Liver (tissue), 3 donors: Measurements from ENCODE around the gene VEGFA.

Source experiments
- FOXA1 ChIP-seq: IDR thresholded peaks from 2 replicates; pipeline ENCODE4 v1.6.1; 2016; ENCODE audit warnings: antibody characterized with exemption
- GABPA ChIP-seq, 2 donors: IDR thresholded peaks in 1 of 2; conservative IDR thresholded peaks in 1 of 2; 2 replicates each; pipeline ENCODE4 v1.6.1; 2016; ENCODE audit warnings: antibody characterized with exemption in 2 of 2, mild to moderate bottlenecking in 1 of 2, moderate library complexity in 1 of 2
- TAF1 ChIP-seq: conservative IDR thresholded peaks from 2 replicates; pipeline ENCODE4 v1.6.1; 2016; ENCODE audit warnings: antibody characterized with exemption, mild to moderate bottlenecking
- TF ChIP-seq, protein P1 (sequence below): IDR thresholded peaks from 2 replicates; pipeline ENCODE4 v1.6.1; 2016; ENCODE audit warnings: antibody characterized with exemption
- TF ChIP-seq, protein P2 (sequence below): fragments of 150-350 bp; IDR thresholded peaks from 2 replicates; pipeline ENCODE4 v1.5.1; 2017; ENCODE audit warnings: improper control_type of control experiment, low read depth, low read length; ENCODE audit not compliant: missing input control
- TF ChIP-seq, protein P3 (sequence below): IDR thresholded peaks from 2 replicates; pipeline ENCODE4 v1.6.1; 2016; ENCODE audit warnings: antibody characterized with exemption
- donor health status: healthy.
- donor health status: healthy.

DNA sequence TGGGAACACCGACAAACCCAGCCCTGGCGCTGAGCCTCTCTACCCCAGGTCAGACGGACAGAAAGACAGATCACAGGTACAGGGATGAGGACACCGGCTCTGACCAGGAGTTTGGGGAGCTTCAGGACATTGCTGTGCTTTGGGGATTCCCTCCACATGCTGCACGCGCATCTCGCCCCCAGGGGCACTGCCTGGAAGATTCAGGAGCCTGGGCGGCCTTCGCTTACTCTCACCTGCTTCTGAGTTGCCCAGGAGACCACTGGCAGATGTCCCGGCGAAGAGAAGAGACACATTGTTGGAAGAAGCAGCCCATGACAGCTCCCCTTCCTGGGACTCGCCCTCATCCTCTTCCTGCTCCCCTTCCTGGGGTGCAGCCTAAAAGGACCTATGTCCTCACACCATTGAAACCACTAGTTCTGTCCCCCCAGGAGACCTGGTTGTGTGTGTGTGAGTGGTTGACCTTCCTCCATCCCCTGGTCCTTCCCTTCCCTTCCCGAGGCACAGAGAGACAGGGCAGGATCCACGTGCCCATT, 15.3 kb downstream of the VEGFA start:
- TF ChIP-seq GABPA (IDR thresholded peaks at IDR 0.05 in 1 of 2, conservative IDR thresholded peaks at IDR 0.05 in 1 of 2) (no peak), TAF1 (no peak), FOXA1 (no peak)
- TF ChIP-seq, protein P1, sequence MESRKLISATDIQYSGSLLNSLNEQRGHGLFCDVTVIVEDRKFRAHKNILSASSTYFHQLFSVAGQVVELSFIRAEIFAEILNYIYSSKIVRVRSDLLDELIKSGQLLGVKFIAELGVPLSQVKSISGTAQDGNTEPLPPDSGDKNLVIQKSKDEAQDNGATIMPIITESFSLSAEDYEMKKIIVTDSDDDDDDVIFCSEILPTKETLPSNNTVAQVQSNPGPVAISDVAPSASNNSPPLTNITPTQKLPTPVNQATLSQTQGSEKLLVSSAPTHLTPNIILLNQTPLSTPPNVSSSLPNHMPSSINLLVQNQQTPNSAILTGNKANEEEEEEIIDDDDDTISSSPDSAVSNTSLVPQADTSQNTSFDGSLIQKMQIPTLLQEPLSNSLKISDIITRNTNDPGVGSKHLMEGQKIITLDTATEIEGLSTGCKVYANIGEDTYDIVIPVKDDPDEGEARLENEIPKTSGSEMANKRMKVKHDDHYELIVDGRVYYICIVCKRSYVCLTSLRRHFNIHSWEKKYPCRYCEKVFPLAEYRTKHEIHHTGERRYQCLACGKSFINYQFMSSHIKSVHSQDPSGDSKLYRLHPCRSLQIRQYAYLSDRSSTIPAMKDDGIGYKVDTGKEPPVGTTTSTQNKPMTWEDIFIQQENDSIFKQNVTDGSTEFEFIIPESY, result no peak
- TF ChIP-seq, protein P2, sequence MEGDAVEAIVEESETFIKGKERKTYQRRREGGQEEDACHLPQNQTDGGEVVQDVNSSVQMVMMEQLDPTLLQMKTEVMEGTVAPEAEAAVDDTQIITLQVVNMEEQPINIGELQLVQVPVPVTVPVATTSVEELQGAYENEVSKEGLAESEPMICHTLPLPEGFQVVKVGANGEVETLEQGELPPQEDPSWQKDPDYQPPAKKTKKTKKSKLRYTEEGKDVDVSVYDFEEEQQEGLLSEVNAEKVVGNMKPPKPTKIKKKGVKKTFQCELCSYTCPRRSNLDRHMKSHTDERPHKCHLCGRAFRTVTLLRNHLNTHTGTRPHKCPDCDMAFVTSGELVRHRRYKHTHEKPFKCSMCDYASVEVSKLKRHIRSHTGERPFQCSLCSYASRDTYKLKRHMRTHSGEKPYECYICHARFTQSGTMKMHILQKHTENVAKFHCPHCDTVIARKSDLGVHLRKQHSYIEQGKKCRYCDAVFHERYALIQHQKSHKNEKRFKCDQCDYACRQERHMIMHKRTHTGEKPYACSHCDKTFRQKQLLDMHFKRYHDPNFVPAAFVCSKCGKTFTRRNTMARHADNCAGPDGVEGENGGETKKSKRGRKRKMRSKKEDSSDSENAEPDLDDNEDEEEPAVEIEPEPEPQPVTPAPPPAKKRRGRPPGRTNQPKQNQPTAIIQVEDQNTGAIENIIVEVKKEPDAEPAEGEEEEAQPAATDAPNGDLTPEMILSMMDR, result no peak
- TF ChIP-seq, protein P3, sequence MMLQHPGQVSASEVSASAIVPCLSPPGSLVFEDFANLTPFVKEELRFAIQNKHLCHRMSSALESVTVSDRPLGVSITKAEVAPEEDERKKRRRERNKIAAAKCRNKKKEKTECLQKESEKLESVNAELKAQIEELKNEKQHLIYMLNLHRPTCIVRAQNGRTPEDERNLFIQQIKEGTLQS, result no peak
